BE2C (cell line): Measurements from ENCODE around the gene PTGFR.

Experiments
- DNase-seq: peaks from one replicate; pipeline ENCODE4 v3.0.0-alpha.2; 2020
- H3K27me3 ChIP-seq: fragments of 250-450 bp; sonication (Bioruptor Pico); 2 replicates; pipeline ENCODE4 v1.5.1; 2020; ENCODE audit warnings: mild to moderate bottlenecking
- H3K36me3 ChIP-seq: fragments of 250-450 bp; sonication (Bioruptor Pico); 2 replicates; pipeline ENCODE4 v1.5.1; 2020; ENCODE audit warnings: mild to moderate bottlenecking
- H3K4me1 ChIP-seq: fragments of 250-450 bp; sonication (Bioruptor Pico); 2 replicates; pipeline ENCODE4 v1.5.1; 2020
- H3K4me3 ChIP-seq: 2 replicates; pipeline ENCODE4 v1.5.1; 2011; ENCODE audit warnings: low read depth, low read length
- H3K9me3 ChIP-seq: fragments of 250-450 bp; sonication (Bioruptor Pico); 2 replicates; pipeline ENCODE4 v1.5.1; 2020
- TF ChIP-seq, protein P1 (sequence below): IDR thresholded peaks from 2 replicates; pipeline ENCODE4 v1.5.1; 2012; ENCODE audit warnings: mild to moderate bottlenecking, low read depth, low read length

Gene PTGFR

GRCh38 chr1:78577257-78578100 is 86.7 kb downstream of the PTGFR start:
- Histone ChIP-seq H3K27me3 (no peaks in the 10 kb centered on the region), H3K36me3 (no peaks in the 10 kb centered on the region), H3K4me1 (no peaks in the 10 kb centered on the region), H3K4me3 (no peak overlapping the region), H3K9me3 (no peaks in the 10 kb centered on the region)
- DNase-seq: no peak
- TF ChIP-seq, protein P1, sequence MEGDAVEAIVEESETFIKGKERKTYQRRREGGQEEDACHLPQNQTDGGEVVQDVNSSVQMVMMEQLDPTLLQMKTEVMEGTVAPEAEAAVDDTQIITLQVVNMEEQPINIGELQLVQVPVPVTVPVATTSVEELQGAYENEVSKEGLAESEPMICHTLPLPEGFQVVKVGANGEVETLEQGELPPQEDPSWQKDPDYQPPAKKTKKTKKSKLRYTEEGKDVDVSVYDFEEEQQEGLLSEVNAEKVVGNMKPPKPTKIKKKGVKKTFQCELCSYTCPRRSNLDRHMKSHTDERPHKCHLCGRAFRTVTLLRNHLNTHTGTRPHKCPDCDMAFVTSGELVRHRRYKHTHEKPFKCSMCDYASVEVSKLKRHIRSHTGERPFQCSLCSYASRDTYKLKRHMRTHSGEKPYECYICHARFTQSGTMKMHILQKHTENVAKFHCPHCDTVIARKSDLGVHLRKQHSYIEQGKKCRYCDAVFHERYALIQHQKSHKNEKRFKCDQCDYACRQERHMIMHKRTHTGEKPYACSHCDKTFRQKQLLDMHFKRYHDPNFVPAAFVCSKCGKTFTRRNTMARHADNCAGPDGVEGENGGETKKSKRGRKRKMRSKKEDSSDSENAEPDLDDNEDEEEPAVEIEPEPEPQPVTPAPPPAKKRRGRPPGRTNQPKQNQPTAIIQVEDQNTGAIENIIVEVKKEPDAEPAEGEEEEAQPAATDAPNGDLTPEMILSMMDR: no peak

- no peak for DNase-seq
- TF ChIP-seq, protein P1: no peak
- H3K4me1 ChIP-seq: no peaks in the 10 kb centered on the region
- H3K9me3 ChIP-seq: no peaks in the 10 kb centered on the region
- H3K27me3 ChIP-seq: no peaks in the 10 kb centered on the region
- no peak overlapping the region for H3K4me3 ChIP-seq
- H3K36me3 ChIP-seq: no peaks in the 10 kb centered on the region
Observed at GRCh38 chr1:78586572-78586971, 95.8 kb downstream of the PTGFR start.

DNA sequence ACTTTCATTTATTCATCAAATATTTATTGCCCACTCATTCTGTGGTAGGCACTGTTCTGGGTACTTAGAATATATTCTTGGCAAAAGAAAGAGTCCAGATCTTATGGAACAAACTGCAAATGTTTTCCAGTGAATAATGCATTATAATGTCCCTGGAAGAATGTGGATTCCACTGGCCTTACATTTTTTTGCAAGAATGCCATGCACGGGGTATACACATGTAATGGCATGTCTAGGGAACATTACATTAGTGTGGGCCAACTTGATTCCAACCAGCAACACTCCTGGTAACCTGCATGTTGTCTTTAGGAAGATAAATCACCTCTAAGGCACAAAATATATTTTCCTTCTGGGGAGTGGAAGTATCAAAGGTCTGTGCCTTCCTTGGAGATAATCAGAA is 96.4 kb downstream of the PTGFR start:
- Histone ChIP-seq H3K27me3 (no peaks in the 10 kb centered on the region), H3K36me3 (no peaks in the 10 kb centered on the region), H3K9me3 (no peaks in the 10 kb centered on the region), H3K4me1 (no peaks in the 10 kb centered on the region), H3K4me3 (no peak overlapping the region)
- DNase-seq: no peak
- TF ChIP-seq, protein P1: no peak
